ENCODE results near the gene PIP4K2C.
"Not testable (repeated sequence)": the region's sequence is repeated elsewhere in the genome, so short reads cannot be mapped to it uniquely, and the experiment has no call there.

The PIP4K2C gene

GRCh38 chr12:57609101-57609780, 18.2 kb downstream of the PIP4K2C start:
- DNase-seq (ENCODE audit: low read depth in 2 of 3, low spot score in 2 of 3): no peak

GRCh38 chr12:57609781-57610553, 19.0 kb downstream of the PIP4K2C start:
- no peak for DNase-seq (ENCODE audit: low read depth in 2 of 3, low spot score in 2 of 3)

- DNase-seq (ENCODE audit: low read depth in 2 of 3, low spot score in 2 of 3): no peak
Observed at GRCh38 chr12:57610554-57611107, 19.6 kb downstream of the PIP4K2C start.

- no peak for DNase-seq (ENCODE audit: low read depth in 2 of 3, low spot score in 2 of 3)
Observed at GRCh38 chr12:57611108-57611826, 20.3 kb downstream of the PIP4K2C start, which contains the start of gene ARHGEF25. ARHGEF25 (plus strand) TSS chr12:57611435; CDS start chr12:57611895, 460 bp downstream.

GRCh38 chr12:57611827-57612710, 21.1 kb downstream of the PIP4K2C start:
- no peak for DNase-seq (ENCODE audit: low read depth in 2 of 3, low spot score in 2 of 3)

GRCh38 chr12:57612711-57613426, 21.9 kb downstream of the PIP4K2C start:
- no peak for DNase-seq (ENCODE audit: low read depth in 2 of 3, low spot score in 2 of 3)

- no peak for DNase-seq (ENCODE audit: low read depth in 2 of 3, low spot score in 2 of 3)
Observed at GRCh38 chr12:57613427-57614109, 22.6 kb downstream of the PIP4K2C start.

GRCh38 chr12:57614178-57614947, 23.4 kb downstream of the PIP4K2C start:
- no peak for DNase-seq (ENCODE audit: low read depth in 2 of 3, low spot score in 2 of 3)

- DNase-seq (ENCODE audit: low read depth in 2 of 3, low spot score in 2 of 3): no peak
Observed at GRCh38 chr12:57614948-57615500, 24.0 kb downstream of the PIP4K2C start.

- DNase-seq (ENCODE audit: low read depth in 2 of 3, low spot score in 2 of 3): no peak
Observed at GRCh38 chr12:57615637-57616036, 24.6 kb downstream of the PIP4K2C start.

GRCh38 chr12:57616383-57617101, 25.6 kb downstream of the PIP4K2C start:
- no peak for DNase-seq (ENCODE audit: low read depth in 2 of 3, low spot score in 2 of 3)

GRCh38 chr12:57617942-57618341, 26.9 kb downstream of the PIP4K2C start:
- DNase-seq (ENCODE audit: low read depth in 2 of 3, low spot score in 2 of 3): no peak

- DNase-seq (ENCODE audit: low read depth in 2 of 3, low spot score in 2 of 3): not testable (repeated sequence)
Observed at GRCh38 chr12:57618431-57618830, 27.4 kb downstream of the PIP4K2C start.

GRCh38 chr12:57618966-57619433, 28.0 kb downstream of the PIP4K2C start:
- no peak for DNase-seq (ENCODE audit: low read depth in 2 of 3, low spot score in 2 of 3)

GRCh38 chr12:57619434-57620244, 28.6 kb downstream of the PIP4K2C start:
- DNase-seq (ENCODE audit: low read depth in 2 of 3, low spot score in 2 of 3): no peak

- no peak for DNase-seq (ENCODE audit: low read depth in 2 of 3, low spot score in 2 of 3)
Observed at GRCh38 chr12:57620245-57620935, 29.4 kb downstream of the PIP4K2C start.

All from activated CD8-positive, alpha-beta memory T cell treated with anti-CD3 and anti-CD28 coated beads for 48 hours (primary cell).